ENCODE results near the gene KIF1A. TPM values are rescaled to one million over a fixed set of nuclear protein-coding genes. Genes with fewer than 3 reads are reported as not detected.

KIF1A gene
- total RNA-seq, 1 donor from 2014 or later = 0.12 TPM

DNA sequence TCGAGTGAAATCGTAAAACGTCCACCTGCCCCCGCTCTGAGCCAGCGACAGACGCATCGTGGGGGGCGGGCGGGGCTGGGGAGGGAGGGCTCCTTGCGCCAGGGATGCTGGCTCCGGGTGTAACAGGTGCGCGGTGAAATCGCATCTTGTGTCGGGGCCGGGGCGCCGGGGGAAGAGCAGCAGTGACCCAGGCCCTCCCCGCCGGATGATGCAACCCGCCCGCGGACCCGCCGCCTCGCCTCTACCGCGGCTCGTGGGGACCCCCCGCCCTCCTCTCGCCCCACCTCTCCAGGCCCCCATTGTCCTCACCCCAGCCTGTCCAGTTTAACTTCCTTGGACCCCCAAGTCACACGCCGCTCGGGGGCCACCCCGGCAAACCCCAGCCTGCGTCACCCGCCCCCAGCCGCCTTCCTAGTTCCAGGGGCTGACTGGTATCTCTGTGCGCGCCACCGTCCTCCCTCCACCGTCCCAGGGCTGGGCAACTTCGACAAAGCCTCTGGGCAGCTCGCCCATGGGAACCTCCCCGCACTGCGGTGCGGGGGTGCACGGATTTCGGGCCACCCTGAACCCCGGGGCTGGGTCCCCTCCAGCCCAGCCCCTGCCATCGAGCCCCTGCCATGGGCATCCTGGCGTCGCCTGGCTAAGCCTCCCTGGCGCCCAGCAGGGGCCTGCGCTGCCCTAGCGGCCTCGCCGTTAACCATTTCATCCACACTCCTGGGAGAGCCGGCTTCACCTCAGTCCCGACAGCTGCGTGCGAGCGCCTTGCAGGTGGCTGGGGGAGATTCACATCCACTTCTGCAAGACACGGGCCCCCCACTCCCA lies 799 bp upstream of the KIF1A start:
- ATAC-seq = no peak

- ATAC-seq = no peak
These were observed 727 bp downstream of the KIF1A start for GRCh38 chr2:240819126-240819857.

DNA sequence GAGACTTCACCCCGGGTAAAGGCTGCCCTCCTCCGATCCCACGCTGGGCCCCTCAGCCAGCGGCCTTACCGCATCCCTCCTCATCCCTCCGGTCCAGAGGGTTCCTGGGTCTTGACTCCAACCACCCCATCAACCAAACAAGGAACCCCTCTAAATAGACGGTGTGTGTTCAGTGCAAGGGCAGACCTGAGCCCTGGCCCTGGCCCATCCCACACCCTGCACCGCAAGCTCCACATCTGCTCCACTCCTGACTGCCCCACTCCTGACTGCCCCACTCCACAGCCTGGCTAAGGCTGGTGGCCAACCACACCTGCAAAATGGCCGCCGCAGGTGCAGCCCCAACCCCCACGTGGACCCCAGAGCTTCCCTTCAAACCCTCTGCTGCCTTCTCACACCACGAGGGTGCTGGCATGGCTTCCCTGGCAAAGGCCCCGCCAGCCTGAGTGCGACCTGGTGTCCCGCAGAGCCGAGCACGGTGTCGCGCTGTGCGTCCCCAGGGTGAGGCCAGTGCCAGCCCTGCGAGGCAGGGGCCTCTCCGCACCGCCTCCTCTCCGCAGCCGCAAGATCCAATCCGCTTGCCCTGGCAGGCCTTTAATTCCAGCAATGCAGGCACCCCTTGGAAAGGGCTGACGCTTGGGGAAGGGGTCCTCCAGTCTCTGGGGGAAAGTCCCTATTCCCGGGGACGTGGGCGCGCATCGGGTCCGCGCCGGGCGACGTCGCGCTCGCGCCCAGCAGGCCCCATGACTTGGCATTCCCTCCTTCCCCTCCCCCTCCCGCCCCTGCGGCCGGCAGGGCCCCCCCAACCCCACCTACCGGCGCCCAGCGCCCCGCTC lies 1.5 kb downstream of the KIF1A start:
- ATAC-seq = no peak

GRCh38 chr2:240817496-240818292 lies 2.3 kb downstream of the KIF1A start:
- no peak for ATAC-seq

- ATAC-seq = no peak
These were observed 3.2 kb downstream of the KIF1A start for GRCh38 chr2:240816584-240817495.

GRCh38 chr2:240815761-240816583 lies 4.0 kb downstream of the KIF1A start:
- no peak for ATAC-seq

GRCh38 chr2:240814946-240815760 lies 4.9 kb downstream of the KIF1A start:
- no peak for ATAC-seq

GRCh38 chr2:240814280-240814679 lies 5.7 kb downstream of the KIF1A start:
- ATAC-seq = no peak

DNA sequence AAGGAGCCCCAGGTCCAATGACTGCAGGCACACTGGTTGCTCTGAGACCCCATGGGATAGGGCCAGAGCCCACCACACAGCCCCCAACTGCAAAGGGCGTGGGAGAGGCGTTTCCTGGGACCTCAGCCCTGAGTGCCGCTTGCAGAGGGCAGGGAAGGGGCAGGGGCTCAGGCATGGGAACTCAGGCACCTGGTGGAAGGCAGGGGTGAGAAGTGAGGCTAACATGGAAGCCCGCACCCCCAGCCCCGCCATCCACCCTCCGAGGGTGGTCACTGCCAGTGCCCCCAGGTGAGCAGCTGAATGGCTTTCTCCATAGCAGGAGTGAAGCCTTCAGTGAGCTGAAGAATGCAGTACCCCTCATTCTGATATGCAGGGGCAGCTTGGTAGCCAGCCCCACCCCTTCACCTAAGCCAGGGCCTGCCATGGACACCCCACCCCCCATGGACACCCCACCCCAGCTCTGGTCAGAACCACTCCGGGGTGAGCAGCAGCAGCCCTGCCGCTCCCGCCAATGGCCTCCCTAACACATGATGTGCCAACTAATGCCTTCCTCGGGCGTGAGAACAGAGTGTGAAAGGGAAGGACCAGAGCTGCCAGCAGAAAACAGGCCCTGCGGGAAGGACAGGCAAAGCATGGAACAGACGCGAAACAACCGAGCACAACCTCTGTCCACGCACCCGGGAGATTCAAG lies 6.6 kb downstream of the KIF1A start:
- ATAC-seq = no peak

- no peak for ATAC-seq
These were observed 7.3 kb downstream of the KIF1A start for GRCh38 chr2:240812721-240813120.

GRCh38 chr2:240812301-240812680 lies 7.7 kb downstream of the KIF1A start:
- no peak for ATAC-seq

DNA sequence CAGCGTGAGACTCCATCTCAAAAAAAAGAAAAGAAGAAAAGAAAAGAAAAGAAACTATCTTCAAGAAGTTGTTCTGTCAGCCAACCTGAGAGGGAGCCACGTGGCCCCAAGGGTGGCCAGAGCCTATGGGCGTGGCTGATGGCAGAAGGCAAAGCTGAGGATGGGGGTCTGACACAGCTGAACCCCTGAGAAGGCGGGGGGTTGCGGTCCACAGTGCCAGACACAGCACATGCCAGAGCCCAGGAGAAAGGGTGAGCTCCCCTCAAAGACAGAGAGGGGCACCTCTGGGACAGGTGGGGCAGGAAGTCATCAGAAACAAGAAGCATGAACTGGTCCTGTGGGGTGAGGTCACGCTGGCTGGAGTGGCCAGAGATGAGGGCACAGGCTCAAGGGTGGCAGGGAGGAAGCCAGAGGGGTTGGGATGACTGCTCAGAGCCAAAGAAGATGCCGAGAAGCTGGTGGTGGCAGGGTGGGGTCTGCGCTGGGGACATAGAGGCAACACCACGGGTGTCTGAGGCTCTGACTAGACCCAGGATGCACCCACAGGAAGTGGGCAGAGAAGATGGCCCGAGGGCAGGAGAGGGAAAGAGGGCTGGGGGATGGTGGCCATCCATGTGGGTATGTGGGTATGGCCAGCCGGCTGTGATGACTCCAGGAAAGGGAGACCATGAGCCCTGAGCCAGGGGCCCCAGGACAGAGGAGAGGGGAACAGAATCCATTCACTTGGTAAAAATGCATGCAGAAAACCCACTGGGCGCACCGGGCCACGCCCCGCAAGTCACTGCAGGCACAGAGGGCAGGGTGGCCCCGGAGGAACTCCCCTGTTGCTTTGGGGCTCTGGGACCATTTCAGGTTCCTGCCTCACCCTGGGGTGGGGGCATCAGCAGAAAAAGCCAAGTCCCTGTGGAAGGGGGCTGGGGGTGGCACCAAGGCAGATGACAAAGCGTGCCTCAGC lies 8.4 kb downstream of the KIF1A start:
- no peak for ATAC-seq

- no peak for ATAC-seq
These were observed 9.4 kb downstream of the KIF1A start for GRCh38 chr2:240810621-240811020.

DNA sequence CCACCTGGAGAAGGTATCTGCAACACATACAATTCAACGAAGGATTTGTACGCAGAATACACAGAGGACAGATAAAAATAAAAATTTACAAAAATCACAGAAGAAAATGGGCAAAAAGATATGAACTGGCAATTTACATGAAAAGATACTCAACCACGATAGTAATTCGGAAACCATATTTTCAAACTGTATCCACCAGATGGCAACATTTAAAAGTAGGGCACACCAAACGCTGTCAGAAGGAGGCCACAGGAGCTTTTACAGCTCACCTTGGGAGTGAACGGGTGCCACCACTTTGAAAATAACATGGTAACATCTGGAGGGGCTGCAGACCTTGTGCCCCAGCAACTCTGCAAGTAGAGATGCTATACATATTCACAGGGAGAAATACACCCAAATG lies 9.8 kb downstream of the KIF1A start:
- ATAC-seq = no peak

DNA sequence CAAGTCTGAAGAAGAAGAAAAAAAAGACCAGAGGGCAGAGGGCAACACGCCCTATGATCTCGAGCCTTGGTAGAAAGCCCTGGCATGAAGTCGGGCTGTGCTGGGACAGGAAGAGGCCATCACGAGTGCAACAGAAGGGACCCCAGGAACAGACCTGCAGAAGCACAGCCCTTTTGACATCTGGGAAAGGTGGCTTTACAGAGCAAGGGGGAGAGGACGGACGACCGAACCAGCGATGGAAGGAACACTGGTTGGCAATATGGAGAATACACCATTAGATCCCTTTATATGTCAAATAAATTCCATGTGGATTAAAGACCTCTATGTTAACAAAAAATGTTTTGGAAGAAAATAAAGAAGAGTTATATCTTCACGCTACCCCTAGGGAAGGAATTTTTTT lies 10.7 kb downstream of the KIF1A start:
- no peak for ATAC-seq

DNA sequence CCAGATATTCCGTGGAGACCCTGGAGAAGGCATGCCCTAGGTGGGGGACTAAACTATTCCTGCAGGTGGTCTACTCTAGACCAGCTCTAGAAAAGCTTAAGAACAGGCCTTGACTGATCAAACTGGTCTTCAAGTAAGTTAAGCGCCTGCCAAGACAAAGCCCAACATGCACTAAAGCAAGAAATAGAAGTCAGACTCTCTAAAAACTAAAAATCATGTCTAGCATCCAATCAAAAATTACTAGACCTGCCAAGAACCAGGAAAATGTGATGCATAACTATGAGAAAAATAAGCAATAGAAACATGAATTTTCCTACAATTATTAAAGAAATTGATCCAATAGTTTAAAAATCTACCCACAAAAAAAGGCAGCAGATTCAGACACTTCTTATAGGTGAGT lies 13.6 kb downstream of the KIF1A start:
- no peak for ATAC-seq

DNA sequence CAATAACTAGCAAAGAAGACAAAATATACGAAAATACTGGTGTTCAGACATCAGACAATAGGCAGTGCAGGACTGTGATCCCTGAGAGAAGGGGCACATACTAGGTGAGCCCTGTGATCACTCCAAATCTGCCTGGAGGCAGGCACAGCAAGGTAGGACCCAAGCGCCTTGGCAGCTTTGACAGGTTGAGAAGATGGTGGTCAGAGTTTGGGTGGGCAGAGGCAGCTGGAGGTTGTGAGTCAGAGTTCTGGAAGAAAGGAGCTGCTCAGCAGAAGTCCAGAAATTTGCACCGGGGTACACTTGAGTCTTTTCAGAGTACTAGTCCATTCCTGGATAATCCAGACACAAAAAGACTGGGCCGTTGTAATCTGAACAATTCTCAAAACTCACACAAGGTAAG lies 14.0 kb downstream of the KIF1A start:
- ATAC-seq = no peak

GRCh38 chr2:240803191-240803590 lies 16.8 kb downstream of the KIF1A start:
- no peak for ATAC-seq

Data from esophagus mucosa (tissue), 1 donor.